ENCODE measurements around the gene PKHD1. TPM values are rescaled to one million over a fixed set of nuclear protein-coding genes. Genes with fewer than 3 reads are reported as not detected.

PKHD1 gene
- total RNA-seq, 1 donor from 2014 or later = not detected

DNA sequence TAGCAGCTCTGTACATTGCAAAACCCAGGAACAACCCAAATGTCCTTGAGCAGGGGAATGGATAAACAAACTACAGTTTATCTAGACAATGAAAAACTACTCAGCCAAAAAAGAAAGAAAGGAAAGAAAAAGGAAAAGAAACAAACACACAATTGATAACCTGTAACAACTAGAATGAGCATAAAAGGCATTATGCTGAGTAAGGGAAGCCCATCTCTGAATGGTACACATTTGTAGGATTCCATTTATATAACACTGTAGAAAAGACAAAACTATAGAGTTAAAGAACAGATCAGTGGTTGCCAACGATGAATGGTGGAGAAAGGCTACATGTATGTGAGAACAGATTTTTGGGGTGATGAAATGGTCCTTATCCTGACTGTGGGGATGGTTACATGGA is 454.0 kb downstream of the PKHD1 start:
- no peaks in the 10 kb centered on the region for H3K4me1 Mint-ChIP-seq (ENCODE audit: low read depth)
- TF ChIP-seq, protein P1, sequence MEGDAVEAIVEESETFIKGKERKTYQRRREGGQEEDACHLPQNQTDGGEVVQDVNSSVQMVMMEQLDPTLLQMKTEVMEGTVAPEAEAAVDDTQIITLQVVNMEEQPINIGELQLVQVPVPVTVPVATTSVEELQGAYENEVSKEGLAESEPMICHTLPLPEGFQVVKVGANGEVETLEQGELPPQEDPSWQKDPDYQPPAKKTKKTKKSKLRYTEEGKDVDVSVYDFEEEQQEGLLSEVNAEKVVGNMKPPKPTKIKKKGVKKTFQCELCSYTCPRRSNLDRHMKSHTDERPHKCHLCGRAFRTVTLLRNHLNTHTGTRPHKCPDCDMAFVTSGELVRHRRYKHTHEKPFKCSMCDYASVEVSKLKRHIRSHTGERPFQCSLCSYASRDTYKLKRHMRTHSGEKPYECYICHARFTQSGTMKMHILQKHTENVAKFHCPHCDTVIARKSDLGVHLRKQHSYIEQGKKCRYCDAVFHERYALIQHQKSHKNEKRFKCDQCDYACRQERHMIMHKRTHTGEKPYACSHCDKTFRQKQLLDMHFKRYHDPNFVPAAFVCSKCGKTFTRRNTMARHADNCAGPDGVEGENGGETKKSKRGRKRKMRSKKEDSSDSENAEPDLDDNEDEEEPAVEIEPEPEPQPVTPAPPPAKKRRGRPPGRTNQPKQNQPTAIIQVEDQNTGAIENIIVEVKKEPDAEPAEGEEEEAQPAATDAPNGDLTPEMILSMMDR (IDR thresholded peaks at IDR 0.05) = no peak
- peaks cover 10% of the 10 kb centered on the region for H3K9me3 Mint-ChIP-seq (ENCODE audit: low read depth)
- no peak for DNase-seq (ENCODE audit: low spot score)
- H3K36me3 Mint-ChIP-seq (ENCODE audit: low read depth) = peaks cover 3% of the 10 kb centered on the region
- no peak overlapping the region for H3K27ac Mint-ChIP-seq (ENCODE audit: unreplicated experiment)
- H3K27me3 Mint-ChIP-seq (ENCODE audit: low read depth) = no peaks in the 10 kb centered on the region
- H3K4me3 Mint-ChIP-seq (ENCODE audit: unreplicated experiment) = no peak overlapping the region

DNA sequence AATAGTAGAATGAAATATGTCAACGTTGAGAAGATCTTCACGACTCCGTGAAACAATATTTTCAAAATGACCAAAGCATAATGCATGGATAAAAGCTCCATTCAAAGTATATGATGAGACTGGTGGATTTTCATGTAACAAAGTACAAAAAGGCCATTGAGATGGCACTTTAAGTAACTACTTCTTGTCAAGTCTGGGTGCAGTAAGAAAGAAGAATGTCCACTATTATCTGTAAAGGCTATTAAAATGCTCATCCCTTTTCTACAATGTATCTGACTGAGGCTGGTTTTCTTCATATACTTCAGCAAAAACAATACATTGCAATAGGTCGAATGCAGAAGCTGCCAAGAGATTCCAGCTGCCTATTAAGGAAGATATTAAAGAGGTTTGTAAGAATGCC is 457.4 kb downstream of the PKHD1 start:
- Mint-ChIP-seq H3K36me3 (ENCODE audit: low read depth) (peaks cover 3% of the 10 kb centered on the region), H3K9me3 (ENCODE audit: low read depth) (peaks cover 10% of the 10 kb centered on the region), H3K27ac (ENCODE audit: unreplicated experiment) (no peak overlapping the region), H3K4me1 (ENCODE audit: low read depth) (no peaks in the 10 kb centered on the region), H3K4me3 (ENCODE audit: unreplicated experiment) (no peak overlapping the region), H3K27me3 (ENCODE audit: low read depth) (no peaks in the 10 kb centered on the region)
- no peak for DNase-seq (ENCODE audit: low spot score)
- TF ChIP-seq, protein P1 (IDR thresholded peaks at IDR 0.05) = no peak

DNA sequence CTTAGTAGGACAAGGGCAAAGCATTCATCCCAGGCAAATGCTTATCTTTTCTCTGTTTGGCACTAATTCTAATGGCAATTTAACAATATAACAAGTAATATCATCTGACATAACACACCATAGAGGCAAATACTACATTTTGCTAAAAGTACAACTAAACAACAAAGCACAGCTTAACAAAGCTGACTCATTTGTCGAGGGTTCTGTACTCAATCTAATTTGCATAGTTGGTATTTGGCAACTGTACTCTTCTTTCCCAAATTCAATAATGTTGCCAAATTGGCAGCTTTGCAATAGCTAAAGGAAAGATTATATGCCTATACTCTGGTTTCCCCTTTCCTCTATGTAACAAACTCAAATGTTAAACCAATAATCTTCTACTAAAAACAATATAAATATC is 461.0 kb downstream of the PKHD1 start:
- H3K27ac Mint-ChIP-seq (ENCODE audit: unreplicated experiment) = no peak overlapping the region
- no peak overlapping the region for H3K4me3 Mint-ChIP-seq (ENCODE audit: unreplicated experiment)
- no peaks in the 10 kb centered on the region for H3K4me1 Mint-ChIP-seq (ENCODE audit: low read depth)
- no peaks in the 10 kb centered on the region for H3K27me3 Mint-ChIP-seq (ENCODE audit: low read depth)
- peaks cover 3% of the 10 kb centered on the region for H3K36me3 Mint-ChIP-seq (ENCODE audit: low read depth)
- no peak for DNase-seq (ENCODE audit: low spot score)
- peaks cover 10% of the 10 kb centered on the region for H3K9me3 Mint-ChIP-seq (ENCODE audit: low read depth)
- TF ChIP-seq, protein P1 (IDR thresholded peaks at IDR 0.05) = no peak

DNA sequence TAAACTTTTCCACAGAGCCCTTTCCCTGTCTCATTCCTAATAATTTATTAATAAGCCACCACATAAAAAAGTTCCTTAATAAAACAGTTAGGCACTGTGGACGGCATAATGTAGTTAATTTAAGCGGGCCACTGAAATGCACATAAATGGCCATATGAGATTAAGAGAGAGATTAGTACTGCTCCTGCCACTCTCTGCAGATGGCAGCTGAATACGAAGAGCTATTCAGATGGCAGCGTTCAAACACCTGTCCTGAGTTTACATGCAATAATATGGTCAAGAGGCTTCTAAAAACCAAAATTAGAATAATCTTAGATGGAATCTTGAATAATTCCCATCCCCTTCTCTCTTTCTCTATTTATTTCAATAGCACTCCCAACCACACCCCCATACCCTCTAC is 461.8 kb downstream of the PKHD1 start:
- no peak overlapping the region for H3K27ac Mint-ChIP-seq (ENCODE audit: unreplicated experiment)
- peaks cover 3% of the 10 kb centered on the region for H3K36me3 Mint-ChIP-seq (ENCODE audit: low read depth)
- H3K27me3 Mint-ChIP-seq (ENCODE audit: low read depth) = no peaks in the 10 kb centered on the region
- H3K9me3 Mint-ChIP-seq (ENCODE audit: low read depth) = peaks cover 10% of the 10 kb centered on the region
- H3K4me1 Mint-ChIP-seq (ENCODE audit: low read depth) = no peaks in the 10 kb centered on the region
- no peak overlapping the region for H3K4me3 Mint-ChIP-seq (ENCODE audit: unreplicated experiment)
- TF ChIP-seq, protein P1 (IDR thresholded peaks at IDR 0.05) = no peak
- no peak for DNase-seq (ENCODE audit: low spot score)

DNA sequence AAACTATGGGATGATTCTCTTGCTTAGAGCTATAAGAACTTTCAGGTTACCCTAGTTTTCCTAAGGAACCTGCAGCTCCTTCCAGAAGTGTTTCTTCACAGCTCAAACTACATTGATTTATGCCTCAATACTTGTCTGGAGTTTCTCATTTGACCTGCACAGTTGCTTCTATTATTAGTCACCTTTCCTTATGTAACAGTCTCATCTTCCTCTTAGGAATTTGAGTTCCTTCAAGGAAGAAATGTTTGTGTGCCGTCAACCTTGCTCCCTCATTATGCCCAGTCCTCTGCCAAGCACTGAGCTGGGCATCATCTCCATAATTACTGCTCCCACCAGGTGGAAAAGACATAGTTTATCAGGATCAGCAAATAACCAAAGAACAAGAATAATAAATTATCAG is 466.4 kb downstream of the PKHD1 start:
- H3K36me3 Mint-ChIP-seq (ENCODE audit: low read depth) = no peaks in the 10 kb centered on the region
- no peak overlapping the region for H3K27ac Mint-ChIP-seq (ENCODE audit: unreplicated experiment)
- DNase-seq (ENCODE audit: low spot score) = no peak
- peaks cover 21% of the 10 kb centered on the region for H3K4me1 Mint-ChIP-seq (ENCODE audit: low read depth)
- TF ChIP-seq, protein P1 (IDR thresholded peaks at IDR 0.05) = no peak
- H3K4me3 Mint-ChIP-seq (ENCODE audit: unreplicated experiment) = no peak overlapping the region
- H3K9me3 Mint-ChIP-seq (ENCODE audit: low read depth) = no peaks in the 10 kb centered on the region
- H3K27me3 Mint-ChIP-seq (ENCODE audit: low read depth) = no peaks in the 10 kb centered on the region
